Measurements from ENCODE around the gene IRF3. TPM values are rescaled to one million over a fixed set of nuclear protein-coding genes. Genes with fewer than 3 reads are reported as not detected.
A peak's percentile ranks its signal among the peaks of the same experiment; 100 is the strongest.

The IRF3 gene
- total RNA-seq, 1 donor from 2014 or later: 33.7 TPM

DNA sequence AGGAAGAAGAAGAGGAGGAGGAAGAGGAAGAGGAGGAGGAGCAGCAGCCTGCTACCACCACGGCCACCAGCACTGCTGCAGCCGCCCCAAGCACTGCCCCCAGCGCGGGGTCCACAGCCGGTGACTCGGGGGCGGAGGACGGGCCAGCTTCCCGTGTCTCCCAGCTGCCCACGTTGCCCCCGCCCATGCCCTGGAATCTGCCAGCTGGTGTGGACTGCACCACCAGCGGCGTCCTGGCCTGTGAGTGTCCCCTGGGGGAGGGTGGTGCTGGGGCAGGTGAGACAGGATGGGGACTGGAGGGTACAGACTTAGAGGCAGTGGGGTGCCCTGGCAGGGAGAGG is 12.2 kb downstream of the IRF3 start:
- no peak for DNase-seq (ENCODE audit: low spot score)
- intact Hi-C loops (cut with DNase I): no loop called here

DNA sequence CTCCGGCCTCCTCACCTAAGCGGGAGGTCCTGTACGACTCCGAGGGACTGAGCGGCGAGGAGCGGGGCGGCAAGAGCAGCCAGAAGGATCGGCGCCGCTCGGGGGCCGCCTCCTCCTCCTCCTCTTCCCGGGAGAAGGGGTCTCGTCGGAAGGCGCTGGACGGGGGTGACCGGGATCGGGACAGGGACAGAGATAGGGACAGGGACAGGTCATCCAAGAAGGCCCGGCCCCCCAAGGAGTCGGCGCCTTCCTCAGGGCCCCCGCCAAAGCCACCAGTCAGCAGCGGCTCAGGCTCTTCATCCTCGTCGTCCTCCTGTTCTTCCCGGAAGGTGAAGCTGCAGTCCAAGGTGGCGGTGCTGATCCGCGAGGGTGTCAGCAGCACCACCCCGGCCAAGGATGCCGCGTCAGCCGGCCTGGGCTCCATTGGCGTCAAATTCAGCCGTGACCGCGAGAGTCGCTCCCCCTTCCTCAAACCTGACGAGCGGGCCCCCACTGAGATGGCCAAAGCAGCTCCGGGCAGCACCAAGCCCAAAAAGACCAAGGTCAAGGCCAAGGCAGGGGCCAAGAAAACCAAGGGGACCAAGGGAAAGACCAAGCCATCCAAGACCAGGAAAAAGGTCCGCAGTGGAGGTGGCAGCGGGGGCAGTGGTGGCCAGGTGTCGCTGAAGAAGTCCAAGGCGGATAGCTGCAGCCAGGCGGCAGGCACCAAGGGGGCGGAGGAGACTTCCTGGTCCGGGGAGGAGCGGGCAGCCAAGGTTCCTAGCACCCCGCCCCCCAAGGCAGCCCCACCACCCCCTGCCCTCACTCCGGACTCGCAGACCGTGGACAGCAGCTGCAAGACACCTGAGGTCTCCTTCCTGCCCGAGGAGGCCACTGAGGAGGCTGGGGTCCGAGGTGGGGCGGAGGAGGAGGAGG is 12.8 kb downstream of the IRF3 start:
- intact Hi-C loops (cut with DNase I): no loop called here
- no peak for DNase-seq (ENCODE audit: low spot score)

DNA sequence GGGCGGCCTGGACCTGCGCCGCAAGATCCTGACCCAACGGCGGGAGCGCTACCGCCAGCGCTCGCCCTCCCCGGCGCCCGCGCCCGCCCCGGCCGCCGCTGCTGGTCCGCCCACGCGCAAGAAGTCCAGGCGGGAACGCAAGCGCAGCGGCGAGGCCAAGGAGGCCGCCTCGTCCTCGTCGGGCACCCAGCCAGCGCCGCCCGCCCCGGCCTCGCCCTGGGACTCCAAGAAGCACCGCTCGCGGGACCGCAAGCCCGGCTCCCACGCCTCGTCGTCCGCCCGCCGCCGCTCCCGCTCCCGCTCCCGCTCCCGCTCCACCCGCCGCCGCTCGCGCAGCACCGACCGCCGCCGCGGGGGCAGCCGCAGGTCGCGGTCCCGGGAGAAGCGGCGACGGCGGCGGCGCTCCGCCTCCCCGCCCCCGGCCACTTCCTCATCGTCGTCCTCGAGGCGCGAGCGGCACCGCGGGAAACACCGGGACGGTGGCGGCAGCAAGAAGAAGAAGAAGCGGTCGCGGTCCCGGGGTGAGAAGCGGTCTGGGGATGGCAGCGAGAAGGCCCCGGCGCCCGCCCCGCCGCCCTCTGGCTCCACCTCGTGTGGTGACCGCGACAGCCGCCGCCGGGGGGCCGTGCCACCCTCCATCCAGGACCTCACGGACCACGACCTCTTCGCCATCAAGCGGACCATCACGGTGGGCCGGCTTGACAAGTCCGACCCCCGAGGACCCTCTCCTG is 13.7 kb downstream of the IRF3 start:
- no peak for DNase-seq (ENCODE audit: low spot score)
- intact Hi-C loops (cut with DNase I): no loop called here

DNA sequence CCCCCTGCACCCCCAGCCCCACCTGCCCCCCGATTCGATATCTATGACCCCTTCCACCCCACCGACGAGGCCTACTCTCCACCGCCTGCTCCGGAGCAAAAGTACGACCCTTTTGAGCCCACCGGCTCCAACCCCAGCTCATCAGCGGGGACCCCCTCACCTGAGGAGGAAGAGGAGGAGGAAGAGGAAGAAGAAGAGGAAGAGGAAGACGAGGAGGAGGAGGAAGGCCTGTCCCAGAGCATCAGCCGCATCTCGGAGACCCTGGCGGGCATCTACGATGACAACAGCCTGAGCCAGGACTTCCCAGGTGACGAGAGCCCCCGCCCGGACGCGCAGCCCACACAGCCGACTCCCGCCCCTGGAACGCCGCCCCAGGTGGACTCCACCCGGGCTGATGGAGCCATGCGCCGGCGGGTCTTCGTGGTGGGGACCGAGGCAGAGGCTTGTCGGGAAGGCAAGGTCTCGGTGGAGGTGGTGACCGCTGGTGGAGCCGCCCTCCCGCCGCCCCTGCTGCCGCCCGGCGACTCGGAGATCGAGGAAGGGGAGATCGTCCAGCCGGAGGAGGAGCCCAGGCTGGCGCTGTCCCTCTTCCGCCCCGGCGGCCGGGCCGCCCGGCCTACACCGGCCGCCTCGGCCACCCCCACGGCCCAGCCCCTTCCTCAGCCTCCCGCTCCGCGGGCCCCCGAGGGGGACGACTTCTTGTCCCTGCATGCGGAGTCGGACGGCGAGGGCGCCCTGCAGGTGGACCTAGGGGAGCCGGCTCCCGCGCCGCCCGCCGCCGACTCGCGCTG is 14.4 kb downstream of the IRF3 start:
- intact Hi-C loops (cut with DNase I): no loop called here

DNA sequence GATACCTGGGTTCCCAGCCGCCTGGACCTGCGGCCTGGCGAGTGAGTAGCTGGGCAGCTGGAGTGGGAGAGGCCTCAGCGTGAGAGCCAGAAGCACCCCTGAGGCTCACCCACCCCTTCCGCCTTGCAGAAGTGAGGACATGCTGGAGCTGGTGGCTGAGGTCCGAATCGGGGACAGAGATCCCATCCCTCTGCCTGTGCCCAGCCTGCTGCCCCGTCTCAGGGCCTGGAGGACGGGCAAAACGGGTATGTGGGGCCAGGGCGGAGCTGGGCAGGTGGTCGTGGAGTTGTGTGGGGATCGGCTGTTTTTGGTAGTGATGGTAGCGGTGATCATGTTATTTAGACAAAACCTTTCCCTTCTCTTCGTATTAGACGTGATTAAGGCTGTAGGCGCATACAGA is 19.1 kb downstream of the IRF3 start:
- DNase-seq (ENCODE audit: low spot score): no peak

More for the DNA sequence above, 14.4 kb downstream of the IRF3 start:
- no peak for DNase-seq (ENCODE audit: low spot score)

DNA sequence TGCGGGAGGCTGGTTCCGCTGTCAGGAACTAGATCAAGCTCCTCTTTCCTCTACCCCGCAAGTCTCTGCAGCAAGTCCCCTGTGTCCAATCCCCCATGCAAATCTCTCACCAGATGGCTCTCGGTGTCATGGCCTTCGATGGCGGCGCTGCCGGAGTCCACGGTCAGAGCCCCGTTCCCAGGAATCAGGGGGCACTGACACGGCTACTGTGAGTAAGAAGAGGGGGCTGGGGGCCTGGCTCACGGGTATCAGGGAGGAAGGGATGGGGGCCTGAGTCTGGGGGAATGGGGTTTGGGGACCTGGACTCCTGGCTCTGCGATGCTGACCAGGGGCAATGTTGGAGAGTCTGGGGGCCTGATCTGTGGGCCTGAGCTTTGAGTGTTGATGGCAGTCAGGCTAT is 19.7 kb downstream of the IRF3 start:
- intact Hi-C loops (cut with DNase I): no loop called here
- DNase-seq (ENCODE audit: low spot score): no peak

More for the DNA sequence above, 19.1 kb downstream of the IRF3 start:
- intact Hi-C loops (cut with DNase I): no loop called here

DNA sequence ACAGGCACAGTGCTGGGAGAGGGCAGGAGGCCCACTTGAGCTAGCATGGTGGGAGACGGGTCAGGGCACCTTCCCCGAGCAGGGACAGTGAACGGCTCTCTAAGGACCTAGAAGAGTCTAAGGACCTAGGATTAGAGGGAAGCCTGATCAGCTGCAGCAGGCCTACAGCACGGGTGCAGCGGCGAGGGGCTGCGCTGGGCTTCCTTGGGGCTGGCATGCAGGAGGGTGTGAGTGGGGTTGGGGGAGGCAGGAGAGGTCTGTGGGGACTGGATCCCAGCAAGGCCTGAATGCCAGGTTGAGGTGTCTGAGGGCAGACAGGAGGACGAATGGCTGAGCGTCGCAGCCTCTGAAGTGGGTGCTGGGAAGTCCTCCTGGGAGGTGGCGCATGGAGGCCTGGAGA is 20.1 kb downstream of the IRF3 start:
- intact Hi-C loops (cut with DNase I): no loop called here
- no peak for DNase-seq (ENCODE audit: low spot score)

DNA sequence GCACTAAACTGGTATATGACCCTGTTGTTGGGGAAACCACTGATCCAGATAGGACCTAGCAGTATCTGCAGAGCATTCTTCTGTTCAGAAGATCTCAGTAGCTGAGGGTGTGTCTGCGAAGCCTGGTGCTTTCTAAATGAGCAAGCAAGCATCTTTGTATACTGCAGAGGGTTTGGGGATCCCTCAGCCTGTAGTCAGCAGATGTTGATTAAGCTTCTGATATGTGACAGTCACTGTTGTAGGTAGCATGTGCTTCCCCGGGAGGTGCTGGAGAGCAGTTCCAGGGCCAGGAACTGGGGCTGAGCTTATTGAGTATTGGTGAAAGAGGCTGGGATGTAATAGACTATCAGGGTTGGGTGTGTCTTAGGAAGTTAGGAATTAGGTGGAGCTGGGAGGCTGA is 22.2 kb downstream of the IRF3 start:
- intact Hi-C loops (cut with DNase I): loop anchor here (2.0 kb wide), 1 partner anchor 21 kb away; the partner anchor contains the start of genes BCL2L12 and IRF3
- no peak for DNase-seq (ENCODE audit: low spot score)

DNA sequence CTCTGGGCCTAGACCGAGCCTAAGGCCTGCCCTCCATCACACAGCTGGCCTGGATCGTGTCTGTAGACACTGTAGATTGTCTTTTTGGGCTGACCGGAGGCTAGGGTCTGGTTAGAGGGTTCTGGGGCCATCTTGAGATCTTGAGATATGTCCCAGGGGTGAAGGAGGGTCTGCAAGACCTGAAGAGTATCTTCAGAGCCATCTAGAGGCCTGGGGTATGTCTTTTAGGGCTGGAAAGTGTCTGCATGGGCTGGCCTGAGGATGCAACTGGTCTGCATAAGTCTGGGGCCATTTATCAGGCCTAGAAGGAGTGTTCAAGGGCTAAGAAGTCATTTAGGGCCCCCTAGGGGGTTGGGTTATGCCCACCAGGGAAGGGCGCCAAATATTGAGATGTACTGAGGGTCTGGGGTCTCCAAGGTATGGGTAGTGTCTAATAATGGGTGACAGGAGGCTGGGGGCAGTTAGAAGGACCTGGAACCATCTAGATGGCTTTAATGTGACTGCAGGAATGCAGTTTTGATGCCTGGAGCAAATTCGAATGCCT is 23.1 kb downstream of the IRF3 start:
- DNase-seq (ENCODE audit: low spot score): no peak
- intact Hi-C loops (cut with DNase I): loop anchor here (2.0 kb wide), 1 partner anchor 22 kb away; the partner anchor contains the start of genes BCL2L12 and IRF3

DNA sequence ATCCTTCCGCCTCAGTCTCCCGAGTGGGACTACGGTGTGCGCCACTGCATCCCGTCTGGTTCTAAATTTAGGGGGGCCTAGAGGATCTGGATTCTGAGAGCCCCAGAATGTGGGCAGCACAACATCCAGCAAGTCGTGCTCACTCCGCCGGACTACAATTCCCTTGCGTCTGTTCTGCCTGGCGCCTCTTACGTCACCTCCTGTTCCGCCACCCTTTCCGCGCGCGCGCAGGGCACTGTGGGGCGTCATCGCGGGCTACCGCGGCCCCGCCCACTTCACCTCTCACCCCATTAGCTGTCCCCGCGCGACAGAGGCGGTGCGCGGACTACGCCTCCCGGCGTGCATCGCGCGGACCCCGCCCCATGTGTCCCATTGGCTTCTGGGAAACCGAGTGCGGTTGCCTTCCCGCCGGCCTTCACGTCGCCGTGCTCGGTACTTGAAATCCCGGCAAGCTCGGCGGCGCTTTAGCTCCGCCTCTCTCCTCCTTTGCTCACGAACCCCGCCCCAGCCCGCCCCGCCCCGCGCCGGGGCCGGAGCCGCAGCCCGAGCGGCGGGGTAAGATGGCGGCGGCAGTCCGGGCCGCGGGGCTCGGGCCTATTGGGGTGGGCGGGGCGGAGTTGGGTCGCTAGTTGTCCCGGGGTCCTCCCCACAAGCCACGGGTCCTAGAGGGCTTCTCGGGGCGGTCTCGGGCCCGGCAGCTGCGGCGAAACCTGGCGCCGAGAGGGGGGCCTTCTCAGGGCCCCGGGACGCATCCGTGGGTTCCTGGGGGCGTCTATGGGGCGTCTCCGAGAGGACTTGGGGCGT is 23.8 kb downstream of the IRF3 start, which contains the start of gene SCAF1:
Gene SCAF1, plus strand, starts transcription at position 522 of the 804 bp plus-strand sequence. CDS start 2,818 bp downstream, outside the sequence.
- DNase-seq (ENCODE audit: low spot score): peak; percentile 99
- intact Hi-C loops (cut with DNase I): loop anchor here (2.0 kb wide), 3 partner anchors 23 to 51 kb away; partner anchors contain the start of genes BCL2L12, IRF3, PRMT1 and PRR12

DNA sequence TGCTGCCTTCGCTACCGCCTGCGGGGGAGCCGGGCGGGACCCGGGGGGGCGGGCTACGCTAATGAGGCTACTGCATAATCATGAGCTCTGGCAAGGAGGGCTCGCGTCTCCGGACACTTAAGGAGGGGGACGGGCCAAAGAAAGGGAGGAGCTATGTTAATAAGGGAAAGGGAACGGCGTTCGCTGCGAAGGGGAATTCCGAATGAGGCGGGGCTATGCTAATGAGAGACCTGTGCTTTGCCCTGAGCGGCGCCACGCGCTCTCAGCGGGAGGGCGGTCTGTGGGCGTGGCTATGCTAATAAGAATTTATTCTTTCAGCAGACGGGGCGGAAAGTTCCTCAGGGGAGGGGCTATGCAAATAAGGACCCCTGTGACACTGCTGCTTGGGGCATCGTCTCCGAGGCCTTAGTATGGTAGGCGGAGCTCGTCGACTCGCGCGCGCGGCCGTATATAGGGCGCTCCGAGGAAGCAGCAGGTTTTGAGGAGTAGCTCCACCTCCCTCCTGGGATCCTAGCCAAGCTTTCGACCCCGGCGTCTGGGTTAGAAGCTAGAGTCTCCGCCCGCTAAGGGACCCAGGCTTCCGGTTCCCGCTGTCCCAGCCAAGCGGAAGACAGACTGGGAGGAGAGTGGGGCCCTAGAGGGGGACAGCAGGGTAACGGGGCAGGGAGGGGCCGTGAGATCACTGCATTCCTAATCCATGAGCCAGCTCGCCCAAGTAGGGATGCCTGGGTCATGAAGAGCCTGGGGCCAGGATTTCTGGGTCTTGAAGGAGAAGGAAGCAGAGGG is 25.4 kb downstream of the IRF3 start, which contains the start of gene RRAS:
Gene RRAS, minus strand, starts transcription at position 31 of the 786 bp plus-strand sequence. CDS start 45 bp downstream, outside the sequence.
- DNase-seq (ENCODE audit: low spot score): peak; percentile 100
- intact Hi-C loops (cut with DNase I): loop anchor here (2.0 kb wide), 2 partner anchors 36 to 50 kb away; partner anchors contain the start of genes PRMT1 and PRR12

DNA sequence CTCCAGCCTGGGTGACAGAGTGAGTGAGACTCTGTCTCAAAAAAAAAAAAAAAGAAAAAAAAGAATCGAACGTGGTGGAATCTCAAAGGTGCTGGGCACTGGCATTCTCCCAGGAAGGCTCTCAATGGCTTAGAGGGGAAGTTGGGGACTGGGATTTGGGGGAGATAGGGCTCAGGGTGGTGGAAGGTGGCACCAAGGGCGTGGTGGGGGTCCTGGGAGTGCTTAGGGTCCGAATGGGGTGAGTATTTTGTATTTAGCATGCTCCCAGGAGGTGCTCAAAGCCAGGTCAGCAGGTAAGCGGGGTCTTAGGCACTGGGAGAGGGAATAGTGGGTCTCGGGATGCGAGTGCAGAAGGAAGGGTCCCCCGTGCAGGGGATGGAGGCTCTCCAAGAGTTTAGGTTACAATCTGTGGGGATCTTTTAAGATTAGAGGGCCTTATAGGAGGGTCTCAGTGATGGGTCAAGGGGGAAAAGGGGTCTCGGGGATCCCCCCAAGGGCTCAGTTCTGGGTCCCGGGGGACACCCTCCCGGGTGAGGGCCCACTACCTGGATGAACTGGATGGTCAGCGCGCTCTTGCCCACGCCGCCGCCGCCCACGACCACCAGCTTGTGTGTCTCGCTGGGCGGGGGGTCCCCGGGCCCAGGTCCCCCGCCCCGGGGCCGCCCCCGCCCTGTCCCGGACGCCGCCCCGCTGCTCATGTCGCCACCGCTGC is 26.1 kb downstream of the IRF3 start:
- DNase-seq (ENCODE audit: low spot score): no peak
- intact Hi-C loops (cut with DNase I): loop anchor here (2.0 kb wide), 2 partner anchors 37 to 49 kb away; partner anchors contain the start of genes PRMT1 and PRR12

DNA sequence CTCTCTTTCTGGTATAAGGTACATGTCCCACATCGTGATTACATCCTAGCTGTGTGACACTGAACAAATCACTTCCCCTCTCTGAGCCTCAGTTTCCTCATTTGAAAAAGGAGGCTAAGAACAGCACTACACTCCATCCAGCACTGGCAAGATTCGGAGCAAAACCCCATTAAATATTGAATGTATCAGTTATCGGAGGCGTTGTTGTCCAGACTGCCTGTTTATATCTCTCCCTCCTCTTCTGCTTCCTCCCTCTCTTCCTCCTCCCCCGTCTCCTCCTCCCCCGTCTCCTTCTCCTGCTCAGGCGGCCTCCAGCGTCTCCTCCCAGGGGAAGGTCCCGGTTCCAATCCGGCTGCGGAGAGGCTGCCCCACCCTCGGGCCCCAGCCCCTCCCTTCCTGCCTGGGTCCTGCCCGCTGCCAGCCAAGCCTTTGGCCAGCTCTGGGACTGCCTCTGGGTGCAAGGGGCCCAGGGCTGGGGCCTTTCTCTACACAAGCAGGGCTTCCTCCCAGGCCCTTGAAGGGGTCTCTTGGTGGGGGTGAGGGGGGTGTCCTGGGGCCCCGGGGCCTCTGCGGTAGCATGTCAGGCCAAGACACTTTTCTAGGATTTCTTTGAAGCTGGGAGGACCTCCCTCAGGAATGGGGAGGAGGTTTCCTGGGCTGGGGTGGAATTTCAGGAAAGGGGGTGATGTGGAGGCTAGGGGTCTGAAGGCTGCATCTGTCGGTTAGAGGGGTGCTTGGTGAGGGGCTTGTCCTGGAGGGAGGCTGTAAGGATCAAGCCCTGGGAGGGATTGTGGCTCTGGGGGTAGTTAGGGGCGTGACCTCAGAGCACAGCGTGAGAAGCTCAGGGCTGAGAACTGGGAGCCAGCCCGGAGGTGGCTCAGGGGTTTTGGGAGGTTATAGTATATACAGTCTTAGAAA is 27.6 kb downstream of the IRF3 start:
- intact Hi-C loops (cut with DNase I): no loop called here

DNA sequence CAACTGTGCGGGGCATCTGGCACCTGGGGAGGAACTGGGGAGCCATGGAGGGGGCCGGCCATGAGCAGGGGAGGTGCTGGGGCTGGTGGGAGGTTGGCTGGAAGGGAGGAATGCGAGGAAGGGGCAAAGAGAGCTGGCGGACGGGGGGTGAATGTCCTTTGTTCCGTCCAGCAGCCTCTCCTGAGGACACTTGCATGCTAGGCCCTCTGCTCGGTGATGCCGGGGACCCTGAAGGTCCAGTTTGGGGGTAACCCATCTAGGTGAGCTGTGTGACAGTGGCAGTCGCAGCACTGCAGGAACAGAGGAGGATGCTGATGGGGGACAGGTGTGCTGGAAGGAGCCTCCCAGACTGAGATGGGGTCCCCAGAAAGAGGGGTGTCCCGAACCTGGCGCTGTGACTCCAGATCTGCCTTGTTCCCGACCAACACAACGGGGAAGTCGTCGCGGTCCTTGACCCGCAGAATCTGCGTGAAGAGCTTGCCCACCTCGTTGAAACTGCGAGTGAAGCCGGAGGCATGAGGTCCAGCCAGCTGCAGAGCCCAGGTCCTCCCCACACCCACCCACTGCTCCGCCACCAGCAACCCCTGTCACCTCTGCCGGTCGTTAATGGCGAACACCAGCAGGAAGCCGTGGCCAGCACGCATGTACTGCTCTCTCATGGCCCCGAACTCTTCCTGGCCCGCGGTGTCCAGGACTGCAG is 29.3 kb downstream of the IRF3 start:
- DNase-seq (ENCODE audit: low spot score): no peak

More for the DNA sequence above, 27.6 kb downstream of the IRF3 start:
- DNase-seq (ENCODE audit: low spot score): peak; percentile 93

DNA sequence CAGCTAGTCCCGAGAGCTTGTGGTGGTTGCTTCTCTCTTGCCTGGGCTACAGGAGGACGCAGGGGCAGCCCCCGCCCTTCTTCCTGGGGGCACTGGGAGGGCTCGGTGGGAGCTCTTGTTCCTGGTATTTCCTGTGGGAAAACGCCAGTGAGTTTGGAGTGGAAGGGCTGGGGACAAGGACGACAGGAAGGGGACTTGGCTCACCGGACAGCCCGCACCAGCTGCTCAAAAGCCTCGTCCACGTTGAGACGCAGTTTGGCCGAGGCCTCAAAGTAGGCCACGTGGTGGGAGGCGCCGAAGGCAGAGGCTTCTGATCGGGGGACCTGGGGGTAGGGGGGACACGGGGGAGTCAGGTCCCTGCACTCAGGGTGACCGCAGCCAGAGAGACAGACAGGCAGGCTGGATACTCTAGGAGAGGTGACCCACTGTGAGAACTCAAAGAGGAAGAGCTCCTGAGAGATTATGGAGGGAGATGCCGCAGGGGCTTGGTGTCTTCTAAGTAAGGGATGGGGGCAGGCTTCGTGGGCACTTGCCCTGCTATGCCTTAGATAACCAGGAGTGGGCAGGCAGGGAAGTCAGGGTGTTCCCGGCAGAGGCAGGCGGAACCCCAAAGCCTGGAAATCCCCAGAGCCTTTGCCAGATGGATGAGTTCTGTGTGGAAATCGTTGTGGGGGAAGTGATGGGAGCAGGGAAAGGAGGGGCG is 30.0 kb downstream of the IRF3 start:
- DNase-seq (ENCODE audit: low spot score): no peak
- intact Hi-C loops (cut with DNase I): no loop called here

More for the DNA sequence above, 29.3 kb downstream of the IRF3 start:
- intact Hi-C loops (cut with DNase I): no loop called here

Measured in cardiac septum (tissue), 1 donor.